ENCODE results near the gene OR51S1. TPM values are rescaled to one million over a fixed set of nuclear protein-coding genes. Genes with fewer than 3 reads are reported as not detected.
"Not testable (repeated sequence)": the region's sequence is repeated elsewhere in the genome, so short reads cannot be mapped to it uniquely, and the experiment has no call there.

The OR51S1 gene
- total RNA-seq, 1 experiment from 2014 or later: not detected

DNA sequence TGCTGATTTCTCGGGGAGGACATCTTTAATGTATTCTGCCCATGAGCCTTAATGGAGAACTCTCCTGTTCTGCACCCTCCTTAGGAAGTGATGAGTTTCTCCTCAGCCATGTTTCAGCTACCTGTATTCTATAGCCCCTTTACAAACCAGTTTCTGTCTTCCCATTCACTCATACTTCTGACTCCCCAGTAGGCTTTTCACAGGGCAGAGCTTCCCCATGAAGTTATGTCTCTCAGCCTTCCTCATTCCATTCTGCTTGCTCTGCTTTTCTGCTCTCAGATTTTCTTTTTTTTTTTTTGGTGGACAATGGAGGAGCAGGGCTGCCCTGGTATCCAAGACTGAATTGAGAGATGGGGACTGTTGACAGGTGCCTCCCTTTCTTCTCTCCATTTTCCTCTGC is 40.5 kb downstream of the OR51S1 start:
- TF ChIP-seq, protein P1, sequence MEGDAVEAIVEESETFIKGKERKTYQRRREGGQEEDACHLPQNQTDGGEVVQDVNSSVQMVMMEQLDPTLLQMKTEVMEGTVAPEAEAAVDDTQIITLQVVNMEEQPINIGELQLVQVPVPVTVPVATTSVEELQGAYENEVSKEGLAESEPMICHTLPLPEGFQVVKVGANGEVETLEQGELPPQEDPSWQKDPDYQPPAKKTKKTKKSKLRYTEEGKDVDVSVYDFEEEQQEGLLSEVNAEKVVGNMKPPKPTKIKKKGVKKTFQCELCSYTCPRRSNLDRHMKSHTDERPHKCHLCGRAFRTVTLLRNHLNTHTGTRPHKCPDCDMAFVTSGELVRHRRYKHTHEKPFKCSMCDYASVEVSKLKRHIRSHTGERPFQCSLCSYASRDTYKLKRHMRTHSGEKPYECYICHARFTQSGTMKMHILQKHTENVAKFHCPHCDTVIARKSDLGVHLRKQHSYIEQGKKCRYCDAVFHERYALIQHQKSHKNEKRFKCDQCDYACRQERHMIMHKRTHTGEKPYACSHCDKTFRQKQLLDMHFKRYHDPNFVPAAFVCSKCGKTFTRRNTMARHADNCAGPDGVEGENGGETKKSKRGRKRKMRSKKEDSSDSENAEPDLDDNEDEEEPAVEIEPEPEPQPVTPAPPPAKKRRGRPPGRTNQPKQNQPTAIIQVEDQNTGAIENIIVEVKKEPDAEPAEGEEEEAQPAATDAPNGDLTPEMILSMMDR (IDR thresholded peaks at IDR 0.05; ENCODE audit: unreplicated experiment): no peak
- CTCF ChIA-PET: interaction anchor here (0.7 kb wide), 1 partner anchor 929 kb away, joined by 3 read pairs; no protein-coding TSS in a partner anchor
- DNase-seq: no peak
- Mint-ChIP-seq H3K4me3 (ENCODE audit: low read depth, unreplicated experiment) (no peak overlapping the region), H3K27ac (ENCODE audit: unreplicated experiment) (no peak overlapping the region), H3K27me3 (ENCODE audit: unreplicated experiment) (no peaks in the 10 kb centered on the region), H3K9me3 (ENCODE audit: low read depth, unreplicated experiment) (no peaks in the 10 kb centered on the region), H3K36me3 (ENCODE audit: insufficient read depth, unreplicated experiment) (no peaks in the 10 kb centered on the region), H3K4me1 (ENCODE audit: low read depth, unreplicated experiment) (no peaks in the 10 kb centered on the region)
- no TSS peak for BruUV-seq (replicated peaks)
- intact Hi-C loops (cut with micrococcal nuclease; ENCODE audit: unreplicated experiment): no loop called here

GRCh38 chr11:4804280-4804679 is 44.7 kb downstream of the OR51S1 start, which contains the start of gene OR52R1:
OR52R1 (minus strand) TSS chr11:4804380; CDS start chr11:4804380, 0 bp downstream.
- no peak for DNase-seq
- Mint-ChIP-seq H3K9me3 (ENCODE audit: low read depth, unreplicated experiment) (peaks cover 2% of the 10 kb centered on the region), H3K27ac (ENCODE audit: unreplicated experiment) (no peak within 1 kb of the TSS), H3K4me3 (ENCODE audit: low read depth, unreplicated experiment) (no peak within 1 kb of the TSS), H3K27me3 (ENCODE audit: unreplicated experiment) (no peaks in the 10 kb centered on the region), H3K4me1 (ENCODE audit: low read depth, unreplicated experiment) (no peaks in the 10 kb centered on the region), H3K36me3 (ENCODE audit: insufficient read depth, unreplicated experiment) (no peaks in the 10 kb centered on the region)
- TF ChIP-seq, protein P1 (IDR thresholded peaks at IDR 0.05; ENCODE audit: unreplicated experiment): no peak
- CTCF ChIA-PET: no interaction called here
- BruUV-seq (replicated peaks): no TSS peak
- intact Hi-C loops (cut with micrococcal nuclease; ENCODE audit: unreplicated experiment): no loop called here

DNA sequence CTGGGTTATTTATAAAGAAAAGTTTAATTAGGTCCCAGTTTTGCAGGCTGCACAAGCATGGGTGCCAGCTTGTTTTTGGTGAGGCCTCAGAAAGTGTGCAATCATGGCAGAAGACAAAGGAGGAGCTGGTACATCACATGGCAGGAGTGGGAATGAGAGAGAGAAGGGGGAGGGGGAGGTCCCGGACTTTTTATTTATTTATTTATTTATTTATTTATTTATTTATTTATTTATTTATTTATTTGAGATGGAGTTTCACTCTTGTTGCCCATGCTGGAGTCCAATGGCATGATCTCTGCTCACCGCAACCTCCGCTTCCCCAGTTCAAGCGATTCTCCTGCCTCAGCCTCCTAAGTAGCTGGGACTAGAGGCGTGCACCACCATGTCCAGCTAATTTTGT is 47.7 kb downstream of the OR51S1 start:
- intact Hi-C loops (cut with micrococcal nuclease; ENCODE audit: unreplicated experiment); DNase-seq; H3K27ac Mint-ChIP-seq (ENCODE audit: unreplicated experiment); H3K4me1 Mint-ChIP-seq (ENCODE audit: low read depth, unreplicated experiment); CTCF ChIA-PET; H3K27me3 Mint-ChIP-seq (ENCODE audit: unreplicated experiment); H3K4me3 Mint-ChIP-seq (ENCODE audit: low read depth, unreplicated experiment); BruUV-seq (replicated peaks); H3K36me3 Mint-ChIP-seq (ENCODE audit: insufficient read depth, unreplicated experiment); H3K9me3 Mint-ChIP-seq (ENCODE audit: low read depth, unreplicated experiment): not testable (repeated sequence)

GRCh38 chr11:4798427-4799183 is 50.4 kb downstream of the OR51S1 start:
- CTCF ChIA-PET: no interaction called here
- TF ChIP-seq, protein P1 (IDR thresholded peaks at IDR 0.05; ENCODE audit: unreplicated experiment): no peak
- H3K27ac Mint-ChIP-seq (ENCODE audit: unreplicated experiment): no peak overlapping the region
- no peak for DNase-seq
- BruUV-seq (replicated peaks): no TSS peak
- intact Hi-C loops (cut with micrococcal nuclease; ENCODE audit: unreplicated experiment): no loop called here
- no peaks in the 10 kb centered on the region for H3K36me3 Mint-ChIP-seq (ENCODE audit: insufficient read depth, unreplicated experiment)
- H3K27me3 Mint-ChIP-seq (ENCODE audit: unreplicated experiment): no peaks in the 10 kb centered on the region
- H3K4me1 Mint-ChIP-seq (ENCODE audit: low read depth, unreplicated experiment): peaks cover 31% of the 10 kb centered on the region
- no peak overlapping the region for H3K4me3 Mint-ChIP-seq (ENCODE audit: low read depth, unreplicated experiment)
- H3K9me3 Mint-ChIP-seq (ENCODE audit: low read depth, unreplicated experiment): peaks cover 2% of the 10 kb centered on the region

Other genes with a start within 250 kb of the OR51S1 start
- gene TRIM68, start 241.0 kb downstream of the OR51S1 start, total RNA-seq (2022): 12.7 and 14.5 TPM in 2 replicates
- gene OR51D1, start 211.7 kb downstream of the OR51S1 start, total RNA-seq (2022): not detected in 2 replicates
- not detected in 2 replicates for gene OR51E1, start 205.2 kb downstream of the OR51S1 start, total RNA-seq (2022)
- not detected in 2 replicates for gene OR51E2, start 151.4 kb downstream of the OR51S1 start, total RNA-seq (2022)
- gene MMP26, start 144.4 kb downstream of the OR51S1 start, total RNA-seq (2022): not detected in 2 replicates
- not detected in 2 replicates for gene OR51F1, start 79.3 kb downstream of the OR51S1 start, total RNA-seq (2022)
- not detected in 2 replicates for gene OR52R1, start 44.8 kb downstream of the OR51S1 start, total RNA-seq (2022)
- not detected in 2 replicates for gene OR51F2, start 27.9 kb downstream of the OR51S1 start, total RNA-seq (2022)
- gene OR51T1, start 32.7 kb upstream of the OR51S1 start, total RNA-seq (2022): not detected in 2 replicates
- not detected in 2 replicates for gene OR51A7, start 54.6 kb upstream of the OR51S1 start, total RNA-seq (2022)
- not detected in 2 replicates for gene OR51G2, start 70.1 kb upstream of the OR51S1 start, total RNA-seq (2022)
- gene OR51G1, start 75.1 kb upstream of the OR51S1 start, total RNA-seq (2022): not detected in 2 replicates
- gene OR51A4, start 98.4 kb upstream of the OR51S1 start, total RNA-seq (2022): not detected in 2 replicates
- gene OR51A2, start 106.5 kb upstream of the OR51S1 start, total RNA-seq (2022): not detected in 2 replicates
- not detected in 2 replicates for gene OR51L1, start 145.6 kb upstream of the OR51S1 start, total RNA-seq (2022)
- not detected in 2 replicates for gene OR52J3, start 197.3 kb upstream of the OR51S1 start, total RNA-seq (2022)
- not detected in 2 replicates for gene OR52E2, start 210.4 kb upstream of the OR51S1 start, total RNA-seq (2022)
- not detected in 2 replicates for gene OR52E1, start 220.4 kb upstream of the OR51S1 start, total RNA-seq (2022)

Measured in Calu3 (cell line).